ENCODE data around the gene SLC39A6. TPM values are rescaled to one million over a fixed set of nuclear protein-coding genes. Genes with fewer than 3 reads are reported as not detected.

The SLC39A6 gene
- total RNA-seq, 1 experiment from 2014 or later = 70.5 TPM

GRCh38 chr18:36112302-36112701, 16.8 kb downstream of the SLC39A6 start:
- no peak for ATAC-seq

More at GRCh38 chr18:36112302-36112701, 16.8 kb downstream of the SLC39A6 start:
- POLR2A ChIA-PET = no interaction called here
- Histone ChIP-seq H3K27me3 (ENCODE audit: insufficient read depth, low read length) (no peaks in the 10 kb centered on the region), H3K79me2 (ENCODE audit: insufficient read depth, low read length) (no peaks in the 10 kb centered on the region), H3K9ac (ENCODE audit: low read length) (no peak overlapping the region), H3K9me3 (ENCODE audit: control insufficient read depth in 1 of 2, insufficient read depth in 1 of 2, low read depth in 1 of 2, low read length in 2 of 2) (no peaks in the 10 kb centered on the region), H4K20me1 (ENCODE audit: insufficient read depth) (no peaks in the 10 kb centered on the region), H3K27ac (ENCODE audit: low read depth, low read length) (no peak overlapping the region), H3K36me3 (ENCODE audit: control insufficient read depth in 1 of 2, insufficient read depth in 2 of 2, low read length in 2 of 2) (peaks cover 43 to 44% of the 10 kb centered on the region in 2 experiments), H2AFZ (ENCODE audit: low read depth, low read length, poor library complexity, severe bottlenecking) (no peak overlapping the region), H3K4me1 (ENCODE audit: control insufficient read depth in 1 of 2, insufficient read depth in 2 of 2, low read length in 2 of 2) (no peaks in the 10 kb centered on the region), H3K4me2 (ENCODE audit: low read length) (no peak overlapping the region), H3K9me2 (ENCODE audit: insufficient read depth) (no peaks in the 10 kb centered on the region), H3K4me3 (replicated peaks in 1 of 2; ENCODE audit: low read depth in 1 of 2, low read length in 2 of 2) (no peak overlapping the region)
- RAD21 ChIA-PET (ENCODE audit: low non-redundant PET in 1 of 2, low total read pairs in 2 of 2, uncharacterized antibody in 2 of 2, unreplicated experiment in 2 of 2) = no interaction called here
- DNase-seq (ENCODE audit: low read depth, low spot score) = no peak
- intact Hi-C loops (cut with micrococcal nuclease) = no loop called here
- CTCF ChIA-PET = no interaction called here
- BruUV-seq (replicated peaks) = no TSS peak
- TF ChIP-seq CBX3 (IDR thresholded peaks at IDR 0.05; ENCODE audit: low read depth) (no peak), TCF7L2 (IDR thresholded peaks at IDR 0.05; ENCODE audit: borderline replicate concordance, extremely low read depth, insufficient read depth, insufficient read length) (no peak), JUND (IDR thresholded peaks at IDR 0.05) (no peak), EGR1 (IDR thresholded peaks at IDR 0.05; ENCODE audit: low read depth) (no peak), POLR2AphosphoS5 (IDR thresholded peaks at IDR 0.05; ENCODE audit: low read depth, low read length) (no peak), SIN3A (IDR thresholded peaks at IDR 0.05; ENCODE audit: low read depth) (no peak), MAX (IDR thresholded peaks at IDR 0.05) (no peak), RAD21 (IDR thresholded peaks at IDR 0.05; ENCODE audit: low read depth) (no peak), ELF1 (IDR thresholded peaks at IDR 0.05; ENCODE audit: borderline replicate concordance, low read depth) (no peak), ATF3 (IDR thresholded peaks at IDR 0.05) (no peak), CTCF (IDR thresholded peaks at IDR 0.05 in 2 of 3, conservative IDR thresholded peaks at IDR 0.05 in 1 of 3; ENCODE audit: borderline replicate concordance in 1 of 3, insufficient read depth in 1 of 3, low read depth in 2 of 3, low read length in 2 of 3) (no peak), EZH2 (IDR thresholded peaks at IDR 0.05) (no peak), ZBTB33 (IDR thresholded peaks at IDR 0.05; ENCODE audit: extremely low read depth, insufficient replicate concordance, low read length) (no peak), SP1 (IDR thresholded peaks at IDR 0.05; ENCODE audit: low read depth) (no peak), REST (IDR thresholded peaks at IDR 0.05; ENCODE audit: low read depth) (no peak)

Data from HCT116 (cell line).